Measurements from ENCODE around the gene P2RX1.

GRCh38 chr17:3954976-3955672, 38.9 kb upstream of the P2RX1 start:
- TF ChIP-seq POLR2A (IDR thresholded peaks at IDR 0.05) = no peak
- TF ChIP-seq CTCF (IDR thresholded peaks at IDR 0.05) = no peak
